K562 (cell line): ENCODE results near the gene WDR88. TPM values are rescaled to one million over a fixed set of nuclear protein-coding genes. Genes with fewer than 3 reads are reported as not detected.

ENCODE experiments used
- BCL6 ChIP-seq: fragments of 250-450 bp; sonication (Bioruptor Pico); IDR thresholded peaks from 2 replicates; pipeline ENCODE4 v1.4.0; 2020
- BCOR ChIP-seq: fragments of 450-650 bp; IDR thresholded peaks from 2 replicates; pipeline ENCODE4 v1.6.1; 2016
- CEBPG ChIP-seq, 3 experiments: fragments of 200-800 bp in 1 of 3; sonication (Bioruptor generic) in 1 of 3; sonication (generic) in 1 of 3; formaldehyde crosslinking in 1 of 3; IDR thresholded peaks in 2 of 3; conservative IDR thresholded peaks in 1 of 3; 2 replicates each; pipeline versions ENCODE4 v1.6.1 to v1.8.0; 2016 to 2022; ENCODE audit warnings: missing compliant biosample characterization in 2 of 3, missing genetic modification characterization in 2 of 3, mild to moderate bottlenecking in 1 of 3, missing genetic modification reagents in 1 of 3
- DPF2 ChIP-seq: fragments of 450-650 bp; IDR thresholded peaks from 2 replicates; pipeline ENCODE4 v1.6.1; 2016
- KLF1 ChIP-seq: fragments of 450-650 bp; IDR thresholded peaks from 2 replicates; pipeline ENCODE4 v1.6.1; 2016; ENCODE audit warnings: missing genetic modification characterization, missing compliant biosample characterization
- L3MBTL2 ChIP-seq: fragments of 450-650 bp; IDR thresholded peaks from 2 replicates; pipeline ENCODE4 v1.6.1; 2016; ENCODE audit warnings: mild to moderate bottlenecking, moderate library complexity
- MIER1 ChIP-seq: fragments of 450-650 bp; IDR thresholded peaks from 2 replicates; pipeline ENCODE4 v1.6.1; 2016; ENCODE audit warnings: antibody characterized with exemption, mild to moderate bottlenecking, low read depth
- NR1H2 ChIP-seq: sonication (generic); formaldehyde crosslinking; IDR thresholded peaks from 2 replicates; pipeline ENCODE4 v1.4.0; 2020; ENCODE audit warnings: mild to moderate bottlenecking, missing genetic modification reagents
- PHF21A ChIP-seq: fragments of 450-650 bp; IDR thresholded peaks from 2 replicates; pipeline ENCODE4 v1.6.1; 2017; ENCODE audit warnings: low read depth, borderline replicate concordance
- POLR2AphosphoS5 ChIP-seq: IDR thresholded peaks from 2 replicates; pipeline ENCODE4 v1.6.1; 2011; ENCODE audit warnings: mild to moderate bottlenecking, low read depth, low read length, moderate library complexity; ENCODE audit not compliant: control insufficient read depth, insufficient read depth
- PTRF ChIP-seq: fragments of 450-650 bp; IDR thresholded peaks from 2 replicates; pipeline ENCODE4 v1.6.1; 2016; ENCODE audit warnings: mild to moderate bottlenecking, missing genetic modification characterization, missing compliant biosample characterization
- RBM15 ChIP-seq: fragments of 200-400 bp; formaldehyde crosslinking; IDR thresholded peaks from 2 replicates; pipeline ENCODE4 v1.6.1; 2018; ENCODE audit warnings: mild to moderate bottlenecking, low read length, moderate library complexity; ENCODE audit not compliant: insufficient read depth
- SMARCA5 ChIP-seq: fragments of 450-650 bp; IDR thresholded peaks from 2 replicates; pipeline ENCODE4 v1.6.1; 2016
- SRSF9 ChIP-seq: fragments of 200-400 bp; formaldehyde crosslinking; IDR thresholded peaks from 2 replicates; pipeline ENCODE4 v1.6.1; 2017; ENCODE audit warnings: low read depth, low read length, borderline replicate concordance
- ZNF217 ChIP-seq: sonication (generic); formaldehyde crosslinking; IDR thresholded peaks from 2 replicates; pipeline ENCODE4 v1.8.0; 2022; ENCODE audit warnings: mild to moderate bottlenecking, missing genetic modification reagents
- ZNF764 ChIP-seq: fragments of 250-450 bp; sonication (Bioruptor Pico); IDR thresholded peaks from 2 replicates; pipeline ENCODE4 v1.4.0; 2020; ENCODE audit warnings: low read depth, mild to moderate bottlenecking, moderate library complexity
- ZNF766 ChIP-seq: fragments of 200-800 bp; sonication (Bioruptor generic); conservative IDR thresholded peaks from 2 replicates; pipeline ENCODE4 v1.6.1; 2016; ENCODE audit warnings: missing genetic modification characterization, missing compliant biosample characterization
- ZSCAN32 ChIP-seq: fragments of 450-650 bp; formaldehyde crosslinking; IDR thresholded peaks from 2 replicates; pipeline ENCODE4 v1.4.0; 2020; ENCODE audit warnings: mild to moderate bottlenecking, moderate library complexity
- polyA plus RNA-seq, 8 experiments: library from polyadenylated mRNA; depleted of rRNA in 4 of 8; stranded (reverse) in 5 of 8; unstranded in 3 of 8; fragments of >200 nt; fragmentation: Nextera tagmentation in 2 of 8; fragmentation: Illumina TruSeq in 1 of 8; extraction: Ambion mirVana in 2 of 8; extraction: Trizol in 1 of 8; gene quantifications; 2 replicates each; pipeline versions ENCODE4 v1.2.1 to v1.2.3, GENCODE V29; 2011 to 2014; ENCODE audit warnings: inconsistent platforms in 1 of 8, missing spikeins in 1 of 8
- total RNA-seq, 7 experiments: library from RNA; depleted of rRNA in 6 of 7; stranded (reverse); fragments of >200 nt in 6 of 7; fragmentation: Illumina TruSeq in 2 of 7; extraction: Trizol in 2 of 7; gene quantifications; 2 replicates each; pipeline versions ENCODE4 v1.2.1 to v1.2.3, GENCODE V29; 2011 to 2021; ENCODE audit warnings: low replicate concordance in 1 of 7
- TF ChIP-seq, protein P1 (sequence below): IDR thresholded peaks from 2 replicates; pipeline ENCODE4 v1.6.1; 2011; ENCODE audit warnings: borderline replicate concordance, low read depth, mild to moderate bottlenecking, moderate library complexity, low read length; ENCODE audit not compliant: insufficient read depth, poor library complexity, severe bottlenecking
- TF ChIP-seq, protein P2 (sequence below): fragments of 450-650 bp; formaldehyde crosslinking; IDR thresholded peaks from 2 replicates; pipeline ENCODE4 v1.4.0; 2022; ENCODE audit warnings: missing genetic modification characterization
- TF ChIP-seq, protein P3 (sequence below): fragments of 450-650 bp; IDR thresholded peaks from one replicate; pipeline ENCODE4 v1.6.1; 2018; ENCODE audit warnings: mild to moderate bottlenecking, moderate library complexity; ENCODE audit not compliant: partially characterized antibody
- TF ChIP-seq, protein P4 (sequence below), 2 experiments: fragments of 450-650 bp; IDR thresholded peaks; 2 replicates each; pipeline ENCODE4 v1.6.1; 2016

The WDR88 gene
- total and polyA plus RNA-seq, 9 of the 15 experiments (the other 6 are each of a cell fraction or from before 2014, with no cell fraction given): 0.03 to 0.04 TPM; not detected in 7

DNA sequence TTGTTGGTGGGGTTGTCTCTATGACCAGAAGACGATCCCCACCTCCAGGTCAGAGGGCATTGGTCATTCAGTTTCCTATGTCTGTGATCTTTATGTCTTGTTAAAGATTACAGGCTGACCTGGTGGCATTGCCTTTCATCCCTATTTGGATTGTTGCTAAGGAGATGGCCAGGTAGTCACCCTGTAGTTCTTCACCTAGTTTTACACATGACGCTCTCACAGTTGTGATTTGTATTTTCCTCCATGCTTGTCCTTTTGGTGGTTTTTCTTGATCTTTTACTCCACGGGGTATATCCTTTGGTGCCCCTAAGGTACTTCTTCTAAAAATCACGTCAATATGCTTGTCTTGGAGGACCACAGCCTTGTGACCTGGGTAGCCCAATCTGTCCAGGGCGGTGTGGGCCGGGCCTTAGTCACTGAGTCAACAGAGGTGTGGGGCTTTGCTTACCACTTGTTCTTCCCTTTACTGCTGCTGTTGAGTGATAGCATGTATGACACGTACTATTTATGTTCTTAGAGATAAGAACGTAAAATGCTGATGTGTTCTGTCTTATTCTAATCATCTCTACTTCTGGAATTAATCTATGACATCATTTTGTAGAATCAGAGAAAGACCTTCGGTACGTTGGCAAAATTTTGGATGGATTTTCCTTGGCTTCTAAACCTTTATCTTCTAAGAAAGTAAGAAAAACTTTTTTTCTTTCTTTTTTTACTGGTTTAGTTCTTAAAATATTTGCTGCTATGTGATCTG lies 30.8 kb upstream of the WDR88 start (continued):
- TF ChIP-seq, protein P1, sequence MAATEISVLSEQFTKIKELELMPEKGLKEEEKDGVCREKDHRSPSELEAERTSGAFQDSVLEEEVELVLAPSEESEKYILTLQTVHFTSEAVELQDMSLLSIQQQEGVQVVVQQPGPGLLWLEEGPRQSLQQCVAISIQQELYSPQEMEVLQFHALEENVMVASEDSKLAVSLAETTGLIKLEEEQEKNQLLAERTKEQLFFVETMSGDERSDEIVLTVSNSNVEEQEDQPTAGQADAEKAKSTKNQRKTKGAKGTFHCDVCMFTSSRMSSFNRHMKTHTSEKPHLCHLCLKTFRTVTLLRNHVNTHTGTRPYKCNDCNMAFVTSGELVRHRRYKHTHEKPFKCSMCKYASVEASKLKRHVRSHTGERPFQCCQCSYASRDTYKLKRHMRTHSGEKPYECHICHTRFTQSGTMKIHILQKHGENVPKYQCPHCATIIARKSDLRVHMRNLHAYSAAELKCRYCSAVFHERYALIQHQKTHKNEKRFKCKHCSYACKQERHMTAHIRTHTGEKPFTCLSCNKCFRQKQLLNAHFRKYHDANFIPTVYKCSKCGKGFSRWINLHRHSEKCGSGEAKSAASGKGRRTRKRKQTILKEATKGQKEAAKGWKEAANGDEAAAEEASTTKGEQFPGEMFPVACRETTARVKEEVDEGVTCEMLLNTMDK: no peak
- TF ChIP-seq SMARCA5 (no peak), SRSF9 (no peak), BCL6 (no peak), BCOR (no peak), DPF2 (peak; percentile 98), POLR2AphosphoS5 (peak; percentile 58), PHF21A (peak; percentile 25; the same call in 1 of the 2 replicates), PTRF (no peak), KLF1 (tag) (0 out of 2 replicates have a peak, but pooled peaks have one; percentile 19), ZNF217 (CRISPR knock-in tag) (no peak), MIER1 (no peak), ZSCAN32 (CRISPR knock-in tag) (no peak), L3MBTL2 (no peak), ZNF764 (CRISPR knock-in tag) (no peak), NR1H2 (CRISPR knock-in tag) (no peak), CEBPG (CRISPR knock-in tag; IDR thresholded peaks at IDR 0.05) (no peak), CEBPG (tag; conservative IDR thresholded peaks at IDR 0.05 in 1 of 2, IDR thresholded peaks at IDR 0.05 in 1 of 2) (no peak), RBM15 (no peak), ZNF766 (peak; percentile 55; the same call in 1 of the 2 replicates)
- TF ChIP-seq, protein P2, sequence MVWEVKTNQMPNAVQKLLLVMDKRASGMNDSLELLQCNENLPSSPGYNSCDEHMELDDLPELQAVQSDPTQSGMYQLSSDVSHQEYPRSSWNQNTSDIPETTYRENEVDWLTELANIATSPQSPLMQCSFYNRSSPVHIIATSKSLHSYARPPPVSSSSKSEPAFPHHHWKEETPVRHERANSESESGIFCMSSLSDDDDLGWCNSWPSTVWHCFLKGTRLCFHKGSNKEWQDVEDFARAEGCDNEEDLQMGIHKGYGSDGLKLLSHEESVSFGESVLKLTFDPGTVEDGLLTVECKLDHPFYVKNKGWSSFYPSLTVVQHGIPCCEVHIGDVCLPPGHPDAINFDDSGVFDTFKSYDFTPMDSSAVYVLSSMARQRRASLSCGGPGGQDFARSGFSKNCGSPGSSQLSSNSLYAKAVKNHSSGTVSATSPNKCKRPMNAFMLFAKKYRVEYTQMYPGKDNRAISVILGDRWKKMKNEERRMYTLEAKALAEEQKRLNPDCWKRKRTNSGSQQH (CRISPR knock-in tag): no peak
- TF ChIP-seq, protein P3, sequence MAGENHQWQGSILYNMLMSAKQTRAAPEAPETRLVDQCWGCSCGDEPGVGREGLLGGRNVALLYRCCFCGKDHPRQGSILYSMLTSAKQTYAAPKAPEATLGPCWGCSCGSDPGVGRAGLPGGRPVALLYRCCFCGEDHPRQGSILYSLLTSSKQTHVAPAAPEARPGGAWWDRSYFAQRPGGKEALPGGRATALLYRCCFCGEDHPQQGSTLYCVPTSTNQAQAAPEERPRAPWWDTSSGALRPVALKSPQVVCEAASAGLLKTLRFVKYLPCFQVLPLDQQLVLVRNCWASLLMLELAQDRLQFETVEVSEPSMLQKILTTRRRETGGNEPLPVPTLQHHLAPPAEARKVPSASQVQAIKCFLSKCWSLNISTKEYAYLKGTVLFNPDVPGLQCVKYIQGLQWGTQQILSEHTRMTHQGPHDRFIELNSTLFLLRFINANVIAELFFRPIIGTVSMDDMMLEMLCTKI: no peak
- TF ChIP-seq, protein P4, sequence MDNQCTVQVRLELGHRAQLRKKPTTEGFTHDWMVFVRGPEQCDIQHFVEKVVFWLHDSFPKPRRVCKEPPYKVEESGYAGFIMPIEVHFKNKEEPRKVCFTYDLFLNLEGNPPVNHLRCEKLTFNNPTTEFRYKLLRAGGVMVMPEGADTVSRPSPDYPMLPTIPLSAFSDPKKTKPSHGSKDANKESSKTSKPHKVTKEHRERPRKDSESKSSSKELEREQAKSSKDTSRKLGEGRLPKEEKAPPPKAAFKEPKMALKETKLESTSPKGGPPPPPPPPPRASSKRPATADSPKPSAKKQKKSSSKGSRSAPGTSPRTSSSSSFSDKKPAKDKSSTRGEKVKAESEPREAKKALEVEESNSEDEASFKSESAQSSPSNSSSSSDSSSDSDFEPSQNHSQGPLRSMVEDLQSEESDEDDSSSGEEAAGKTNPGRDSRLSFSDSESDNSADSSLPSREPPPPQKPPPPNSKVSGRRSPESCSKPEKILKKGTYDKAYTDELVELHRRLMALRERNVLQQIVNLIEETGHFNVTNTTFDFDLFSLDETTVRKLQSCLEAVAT (IDR thresholded peaks at IDR 0.05): 0 out of 4 replicates have a peak, but pooled peaks of 1 of the 2 experiments have one; percentile 52
